HFF-Myc (cell line): Measurements from ENCODE around the gene MARCHF9.

Experiments used
- DNase-seq: peaks from one replicate; pipeline ENCODE4 v3.0.0-alpha.2; 2011; ENCODE audit warnings: low read depth; ENCODE audit errors: extremely low read depth
- H3K4me3 ChIP-seq: replicated peaks from 2 replicates; pipeline ENCODE4 v1.5.1; 2011; ENCODE audit warnings: low read depth, mild to moderate bottlenecking, control low read depth, low read length
- CTCF ChIP-seq: IDR thresholded peaks from 2 replicates; pipeline ENCODE4 v1.5.1; 2012; ENCODE audit warnings: mild to moderate bottlenecking, low read depth, low read length, control low read depth; ENCODE audit errors: missing control alignments

The MARCHF9 gene

GRCh38 chr12:57808351-57808750, 53.4 kb downstream of the MARCHF9 start:
- TF ChIP-seq CTCF: no peak
- no peak for DNase-seq
- no peak overlapping the region for H3K4me3 ChIP-seq

- DNase-seq: no peak
- no peak overlapping the region for H3K4me3 ChIP-seq
- TF ChIP-seq CTCF: no peak
These were observed 54.5 kb downstream of the MARCHF9 start for GRCh38 chr12:57809425-57809824.
